Memory B cell (primary cell): ENCODE measurements around the gene TRMT61A.
A peak's percentile ranks its signal among the peaks of the same experiment; 100 is the strongest.
"Not testable (repeated sequence)": the region's sequence is repeated elsewhere in the genome, so short reads cannot be mapped to it uniquely, and the experiment has no call there.

ENCODE experiments used
- ATAC-seq: fragments of 150-1000 bp; cut with Tn5 transposase; 2 replicates; pipeline ENCODE4 v1.10.0; 2021; ENCODE audit warnings: low read depth, mild to moderate bottlenecking, moderate library complexity
- DNase-seq, 2 donors: peaks; one replicate each; pipeline ENCODE4 v3.0.0; 2022; ENCODE audit warnings: low spot score in 2 of 2
- H3K27ac Mint-ChIP-seq: one replicate; pipeline ENCODE4 v1.8.0; 2022; ENCODE audit warnings: mild to moderate bottlenecking, moderate library complexity, mixed read lengths
- H3K27me3 Mint-ChIP-seq: one replicate; pipeline ENCODE4 v1.8.0; 2022; ENCODE audit warnings: mixed read lengths
- H3K36me3 Mint-ChIP-seq: one replicate; pipeline ENCODE4 v1.8.0; 2022; ENCODE audit warnings: mild to moderate bottlenecking, mixed read lengths
- H3K4me1 Mint-ChIP-seq: one replicate; pipeline ENCODE4 v1.8.0; 2022; ENCODE audit warnings: mixed read lengths
- H3K4me3 Mint-ChIP-seq: one replicate; pipeline ENCODE4 v1.8.0; 2022; ENCODE audit warnings: mild to moderate bottlenecking, moderate library complexity, mixed read lengths
- H3K9me3 Mint-ChIP-seq: one replicate; pipeline ENCODE4 v1.8.0; 2022; ENCODE audit warnings: mixed read lengths

The TRMT61A gene

DNA sequence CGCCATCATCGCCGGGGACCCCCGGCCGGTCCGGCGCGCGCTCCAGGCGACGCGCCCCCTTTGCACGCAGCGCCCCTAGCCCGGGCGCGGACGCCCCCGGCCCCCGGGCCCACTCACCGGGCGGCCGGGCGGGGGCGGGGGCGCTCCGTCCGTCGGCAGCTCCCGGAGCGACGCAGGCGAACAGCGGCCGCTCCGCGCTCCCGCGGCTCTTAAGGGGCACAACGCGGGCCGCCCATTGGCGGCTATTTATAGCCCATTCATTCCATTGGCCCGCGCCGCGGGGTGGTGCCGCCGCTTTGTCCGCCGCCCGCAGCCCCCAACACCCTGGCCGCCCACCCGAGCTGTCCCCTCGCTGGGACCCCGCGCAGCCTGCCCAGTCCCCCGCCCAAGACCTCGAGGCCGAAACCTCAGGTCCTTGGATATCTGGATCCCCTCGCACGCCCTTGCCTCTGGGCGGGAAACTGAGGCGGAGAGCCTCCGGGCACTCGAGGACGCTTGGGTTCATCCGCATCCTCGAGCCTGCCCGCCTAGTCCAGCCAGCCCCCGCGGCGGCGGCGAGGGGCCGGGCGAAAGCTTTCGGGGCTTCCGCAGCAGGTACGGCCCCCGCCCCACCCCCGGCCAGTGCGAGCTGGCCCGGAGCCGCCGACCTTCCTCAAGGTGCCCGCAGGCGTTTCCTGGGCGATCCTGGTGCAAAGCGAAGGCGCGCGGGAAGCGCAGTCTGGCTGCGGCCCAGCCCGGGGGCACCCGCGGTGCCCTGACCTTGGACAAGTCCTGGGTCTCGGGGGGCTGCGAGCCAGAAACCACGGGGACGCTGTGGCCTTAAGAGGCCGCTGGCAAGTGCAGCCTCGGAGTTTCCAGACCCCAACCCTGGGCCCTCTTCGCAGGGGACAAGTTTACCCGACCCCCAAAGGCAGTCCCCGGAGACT, 6.1 kb upstream of the TRMT61A start, which contains the start of gene CKB:
Gene CKB (minus strand): TSS at position 182 of the 926 bp plus-strand sequence. CDS start 337 bp downstream, outside the sequence.
- H3K27me3 Mint-ChIP-seq, result peaks cover 5% of the 10 kb centered on the region

DNA sequence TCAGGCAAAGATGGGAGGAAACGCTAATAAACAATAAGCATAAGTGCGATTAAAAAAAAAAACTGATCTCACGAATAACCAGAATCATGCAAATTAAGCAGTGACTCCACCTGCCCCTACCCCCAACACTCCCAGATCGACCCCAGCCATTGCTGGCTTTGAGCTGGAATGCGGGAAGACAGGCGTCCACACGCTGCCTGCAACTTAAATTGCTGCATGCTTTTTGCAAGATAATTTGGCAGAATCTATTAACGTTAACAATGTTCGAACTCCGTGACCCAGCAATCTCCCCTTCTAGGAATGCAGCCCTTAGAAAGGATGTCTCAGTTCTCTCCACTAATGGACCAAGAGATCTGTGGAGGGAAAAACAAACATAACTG, 5.4 kb upstream of the TRMT61A start:
- Mint-ChIP-seq H3K4me1 (peaks cover 15% of the 10 kb centered on the region), H3K4me3 (peak overlapping the region; percentile 41), H3K27me3 (peaks cover 5% of the 10 kb centered on the region), H3K36me3 (no peaks in the 10 kb centered on the region), H3K27ac (no peak overlapping the region), H3K9me3 (no peaks in the 10 kb centered on the region)
- ATAC-seq, result no peak
- no peak for DNase-seq

More for the DNA sequence above, 6.1 kb upstream of the TRMT61A start, which contains the start of gene CKB:
- Mint-ChIP-seq H3K4me3 (peak within 1 kb of the TSS; percentile 51), H3K9me3 (no peaks in the 10 kb centered on the region), H3K36me3 (no peaks in the 10 kb centered on the region), H3K4me1 (peaks cover 11% of the 10 kb centered on the region), H3K27ac (no peak within 1 kb of the TSS)
- DNase-seq (peak in 1 of 2 donors; percentile 19), ATAC-seq (no peak)

DNA sequence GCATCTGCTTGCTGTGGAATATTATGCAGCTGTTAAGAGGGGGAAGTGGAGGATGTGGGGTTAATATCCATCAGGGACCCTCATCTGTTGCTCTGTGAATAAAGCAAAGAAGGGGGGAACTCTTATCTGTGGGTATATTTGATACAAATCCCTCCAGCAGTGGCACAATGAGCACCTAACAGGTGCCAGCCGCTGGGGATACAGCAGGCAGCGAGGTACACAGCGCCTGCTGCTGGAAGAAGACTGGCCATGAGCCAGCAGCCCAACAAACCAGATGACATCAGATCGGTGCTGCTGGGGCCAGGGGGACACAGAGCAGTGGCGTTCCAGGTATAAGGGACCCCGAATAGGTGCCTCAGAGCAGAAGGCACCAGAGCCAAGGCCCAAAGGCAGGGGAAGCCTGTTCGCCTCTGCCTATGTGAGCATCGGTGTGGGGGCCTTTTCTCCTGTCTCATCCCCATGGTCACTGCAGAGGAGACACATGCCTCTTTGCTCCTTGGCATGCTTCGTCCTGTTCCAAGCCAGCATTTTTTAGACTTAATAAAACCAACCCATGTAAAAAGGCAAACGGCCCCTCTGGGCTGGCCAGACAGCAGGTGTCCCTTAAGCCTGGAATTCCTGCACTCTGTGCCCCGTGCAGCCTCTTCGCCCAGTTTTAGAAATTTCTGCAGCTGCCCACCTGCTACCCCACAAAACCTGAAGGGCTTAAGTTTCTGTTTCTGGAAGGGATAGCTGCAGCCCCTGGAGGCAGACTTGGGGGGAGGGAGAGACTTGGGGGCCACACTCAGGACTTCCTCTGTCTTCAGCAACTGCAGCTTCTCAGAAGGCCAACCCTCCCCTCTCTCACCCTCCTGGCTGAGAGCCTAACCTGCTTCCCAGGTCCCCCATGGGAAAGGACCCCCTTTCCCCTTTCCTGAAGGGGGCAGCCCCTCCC, 4.7 kb upstream of the TRMT61A start:
- Mint-ChIP-seq H3K27ac (no peak overlapping the region), H3K9me3 (no peaks in the 10 kb centered on the region), H3K36me3 (no peaks in the 10 kb centered on the region), H3K4me3 (no peak overlapping the region), H3K27me3 (peaks cover 3% of the 10 kb centered on the region), H3K4me1 (peaks cover 13% of the 10 kb centered on the region)
- ATAC-seq (no peak), DNase-seq (no peak)

DNA sequence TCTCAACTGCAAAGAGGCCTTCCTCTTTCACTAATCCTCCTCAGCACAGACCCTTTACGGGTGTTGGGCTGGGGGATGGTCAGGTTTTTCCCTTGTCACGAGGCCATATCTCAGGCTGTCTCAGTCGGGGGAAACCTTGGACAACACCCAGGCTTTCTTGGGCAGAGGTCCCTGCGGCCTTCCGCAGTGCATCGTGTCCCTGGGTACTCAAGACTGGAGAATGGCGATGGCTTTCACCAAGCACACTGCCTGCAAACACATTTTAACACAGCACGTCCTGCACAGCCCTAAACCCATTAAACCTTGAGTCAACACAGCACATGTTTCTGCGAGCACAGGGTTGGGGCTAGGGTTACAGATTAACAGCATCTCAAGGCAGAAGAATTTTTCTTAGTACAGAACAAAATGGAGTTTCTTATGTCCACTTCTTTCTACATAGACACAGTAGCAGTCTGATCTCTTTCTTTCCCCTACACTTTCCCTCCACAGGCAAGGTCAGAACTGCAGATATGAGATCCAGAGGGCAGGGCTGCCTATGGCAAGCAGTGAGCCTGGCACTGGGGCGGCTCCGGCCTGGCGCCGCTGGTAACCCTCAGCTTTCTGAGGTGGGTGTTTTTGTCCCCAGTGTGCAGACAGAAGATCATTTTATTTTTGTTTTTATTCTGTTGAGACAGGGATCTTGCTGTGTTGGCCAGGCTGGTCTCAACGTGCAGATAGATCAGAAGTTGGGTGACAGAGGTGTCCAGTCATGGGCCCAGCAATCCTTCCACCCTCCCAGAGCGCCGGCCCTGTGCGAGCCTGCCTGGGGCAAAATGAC, 3.4 kb upstream of the TRMT61A start:
- not testable (repeated sequence) for ATAC-seq, H3K4me3 Mint-ChIP-seq, DNase-seq, H3K27me3 Mint-ChIP-seq, H3K9me3 Mint-ChIP-seq, H3K27ac Mint-ChIP-seq, H3K36me3 Mint-ChIP-seq
- peaks cover 23% of the 10 kb centered on the region for H3K4me1 Mint-ChIP-seq

- H3K4me3 Mint-ChIP-seq, result no peak overlapping the region
- no peak for DNase-seq
- H3K9me3 Mint-ChIP-seq, result no peaks in the 10 kb centered on the region
- peak overlapping the region; percentile 92 for H3K27ac Mint-ChIP-seq
- H3K4me1 Mint-ChIP-seq, result peaks cover 27% of the 10 kb centered on the region
- no peaks in the 10 kb centered on the region for H3K27me3 Mint-ChIP-seq
- no peaks in the 10 kb centered on the region for H3K36me3 Mint-ChIP-seq
- no peak for ATAC-seq
These were observed 2.6 kb upstream of the TRMT61A start for GRCh38 chr14:103526247-103526913.

DNA sequence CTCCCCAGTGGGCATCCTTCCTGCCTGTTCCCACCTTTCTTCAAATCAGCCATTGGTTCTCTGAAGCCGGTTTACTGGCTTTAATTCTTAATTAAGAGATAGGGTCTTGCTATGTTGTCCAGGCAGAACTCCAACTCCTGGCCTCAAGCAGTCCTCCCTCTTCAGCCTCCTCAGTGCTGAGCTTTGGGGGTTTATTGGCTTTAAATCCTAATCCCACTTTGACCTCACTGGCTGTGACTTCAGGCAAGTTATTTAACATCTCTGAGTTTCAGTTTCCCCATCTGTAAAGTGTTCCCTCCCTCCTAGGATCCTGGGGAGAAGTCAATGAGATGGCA, 2.1 kb upstream of the TRMT61A start:
- DNase-seq (no peak), ATAC-seq (no peak)
- Mint-ChIP-seq H3K36me3 (peaks cover 2% of the 10 kb centered on the region), H3K9me3 (no peaks in the 10 kb centered on the region), H3K4me3 (peak overlapping the region; percentile 83), H3K4me1 (peaks cover 31% of the 10 kb centered on the region), H3K27ac (peak overlapping the region; percentile 92), H3K27me3 (no peaks in the 10 kb centered on the region)

- no peaks in the 10 kb centered on the region for H3K9me3 Mint-ChIP-seq
- ATAC-seq (peak; percentile 83), DNase-seq (peak; percentile 60 to 70)
These were observed 1.4 kb upstream of the TRMT61A start for GRCh38 chr14:103527408-103528145.

DNA sequence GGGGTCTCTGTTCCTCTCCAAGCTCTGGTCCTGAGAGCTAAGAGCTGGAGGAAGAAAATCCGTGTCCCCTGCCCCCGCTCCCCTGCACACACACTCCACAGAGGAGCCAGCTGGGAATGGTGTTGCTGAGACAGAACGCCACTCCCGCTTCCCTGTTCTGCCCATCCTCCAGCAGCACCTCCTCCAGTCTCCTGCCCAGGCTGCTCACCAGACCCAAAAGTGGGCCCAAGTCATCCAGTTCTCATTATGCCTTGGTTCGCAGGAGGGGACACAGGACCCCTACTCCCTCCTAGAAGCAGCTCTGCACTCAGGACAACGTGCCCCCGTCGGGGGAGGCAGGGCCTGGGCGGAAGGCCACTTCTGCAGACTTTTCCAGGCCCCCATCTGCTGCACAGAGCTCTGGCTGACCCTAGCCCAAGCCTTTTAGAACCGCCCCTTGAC, 830 bp upstream of the TRMT61A start:
- Mint-ChIP-seq H3K27ac (peak overlapping the region; percentile 92), H3K9me3 (no peaks in the 10 kb centered on the region), H3K27me3 (no peaks in the 10 kb centered on the region), H3K4me1 (peaks cover 31% of the 10 kb centered on the region), H3K36me3 (peaks cover 3% of the 10 kb centered on the region), H3K4me3 (peak overlapping the region; percentile 95)
- DNase-seq (no peak), ATAC-seq (no peak)

More at GRCh38 chr14:103527408-103528145, 1.4 kb upstream of the TRMT61A start:
- Mint-ChIP-seq H3K27me3 (no peaks in the 10 kb centered on the region), H3K36me3 (peaks cover 3% of the 10 kb centered on the region), H3K27ac (peak overlapping the region; percentile 92), H3K4me1 (peaks cover 31% of the 10 kb centered on the region), H3K4me3 (peak overlapping the region; percentile 83)

- H3K4me3 Mint-ChIP-seq, result peak overlapping the region; percentile 95
- H3K36me3 Mint-ChIP-seq, result peaks cover 3% of the 10 kb centered on the region
- H3K27me3 Mint-ChIP-seq, result no peaks in the 10 kb centered on the region
- no peak for DNase-seq
- peak overlapping the region; percentile 92 for H3K27ac Mint-ChIP-seq
- H3K9me3 Mint-ChIP-seq, result no peaks in the 10 kb centered on the region
- ATAC-seq, result no peak
- H3K4me1 Mint-ChIP-seq, result peaks cover 31% of the 10 kb centered on the region
These were observed 678 bp downstream of the TRMT61A start for GRCh38 chr14:103529383-103530365.

GRCh38 chr14:103530390-103530789, 1.4 kb downstream of the TRMT61A start:
- peaks cover 3% of the 10 kb centered on the region for H3K36me3 Mint-ChIP-seq
- H3K4me3 Mint-ChIP-seq, result peak overlapping the region; percentile 95
- no peaks in the 10 kb centered on the region for H3K27me3 Mint-ChIP-seq
- H3K4me1 Mint-ChIP-seq, result peaks cover 31% of the 10 kb centered on the region
- ATAC-seq (no peak), DNase-seq (no peak)
- H3K27ac Mint-ChIP-seq, result no peak overlapping the region
- H3K9me3 Mint-ChIP-seq, result no peaks in the 10 kb centered on the region

DNA sequence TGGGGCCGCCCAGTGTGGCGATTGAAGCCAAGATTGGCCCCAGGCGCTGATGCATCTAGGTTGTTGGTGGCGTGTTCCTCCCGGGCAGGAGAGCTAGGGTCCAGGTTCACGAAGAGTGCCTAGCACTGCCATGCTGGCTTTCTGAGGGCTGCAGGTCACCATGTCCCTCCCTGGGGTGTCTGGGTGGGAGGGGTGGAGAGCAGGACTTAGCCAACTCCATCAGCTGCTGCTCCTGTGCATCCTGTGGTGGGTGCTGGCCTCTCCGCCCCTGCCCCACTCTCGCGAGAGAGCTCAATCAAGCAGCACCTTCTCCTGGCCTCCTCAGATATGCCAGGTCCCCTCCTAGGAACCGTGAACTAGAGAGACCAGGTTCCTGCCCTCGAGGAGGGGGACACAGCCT, 1.8 kb downstream of the TRMT61A start:
- Mint-ChIP-seq H3K36me3 (peaks cover 3% of the 10 kb centered on the region), H3K4me3 (no peak overlapping the region), H3K27ac (no peak overlapping the region), H3K27me3 (no peaks in the 10 kb centered on the region), H3K4me1 (peaks cover 31% of the 10 kb centered on the region), H3K9me3 (no peaks in the 10 kb centered on the region)
- DNase-seq, result no peak
- no peak for ATAC-seq
